Activated CD8-positive, alpha-beta memory T cell treated with anti-CD3 and anti-CD28 coated beads, Interleukin-2, amount 50 U/mL, for 1 hour (primary cell): Measurements from ENCODE around the gene HTT.

Experiments
- DNase-seq: peaks from one replicate; pipeline ENCODE4 v3.0.0-alpha.2; 2020; ENCODE audit errors: extremely low read depth

The HTT gene

GRCh38 chr4:3263053-3263875 lies 188.8 kb downstream of the HTT start:
- no peak for DNase-seq

- DNase-seq, result no peak
Measured at GRCh38 chr4:3263876-3264193, 189.4 kb downstream of the HTT start.

GRCh38 chr4:3266076-3266475 lies 191.6 kb downstream of the HTT start:
- DNase-seq, result no peak

GRCh38 chr4:3267576-3268394 lies 193.3 kb downstream of the HTT start:
- no peak for DNase-seq

- DNase-seq, result no peak
Measured at GRCh38 chr4:3268395-3269104, 194.1 kb downstream of the HTT start.

GRCh38 chr4:3269105-3269927 lies 194.8 kb downstream of the HTT start:
- no peak for DNase-seq

- no peak for DNase-seq
Measured at GRCh38 chr4:3269991-3270611, 195.6 kb downstream of the HTT start.

- no peak for DNase-seq
Measured at GRCh38 chr4:3271131-3271530, 196.7 kb downstream of the HTT start.

GRCh38 chr4:3276986-3277385 lies 202.5 kb downstream of the HTT start:
- no peak for DNase-seq

- no peak for DNase-seq
Measured at GRCh38 chr4:3280466-3280865, 206.0 kb downstream of the HTT start.

GRCh38 chr4:3283483-3283882 lies 209.0 kb downstream of the HTT start:
- no peak for DNase-seq

- DNase-seq, result no peak
Measured at GRCh38 chr4:3283916-3284315, 209.4 kb downstream of the HTT start.

GRCh38 chr4:3284734-3285557 lies 210.5 kb downstream of the HTT start:
- no peak for DNase-seq

GRCh38 chr4:3285558-3286334 lies 211.3 kb downstream of the HTT start:
- no peak for DNase-seq

- no peak for DNase-seq
Measured at GRCh38 chr4:3286335-3287175, 212.1 kb downstream of the HTT start.

GRCh38 chr4:3287271-3287971 lies 212.9 kb downstream of the HTT start:
- no peak for DNase-seq

GRCh38 chr4:3287972-3288570 lies 213.6 kb downstream of the HTT start:
- DNase-seq, result no peak
